NT2/D1 (cell line): ENCODE measurements around the gene PALLD.

Experiments used
- DNase-seq: peaks from one replicate; pipeline ENCODE4 v3.0.0-alpha.2; 2011; ENCODE audit warnings: low read depth, low spot score
- H3K27me3 ChIP-seq: 2 replicates; pipeline ENCODE4 v1.6.0; 2011; ENCODE audit warnings: mild to moderate bottlenecking; ENCODE audit not compliant: insufficient read length, insufficient read depth
- H3K36me3 ChIP-seq: 2 replicates; pipeline ENCODE4 v1.6.1; 2011; ENCODE audit warnings: mild to moderate bottlenecking, low read length, mixed read lengths; ENCODE audit not compliant: insufficient read depth, insufficient read length
- H3K4me1 ChIP-seq: 2 replicates; pipeline ENCODE4 v1.5.1; 2011; ENCODE audit not compliant: insufficient read depth, insufficient read length
- H3K4me3 ChIP-seq: 2 replicates; pipeline ENCODE4 v1.5.1; 2011; ENCODE audit warnings: low read depth; ENCODE audit not compliant: insufficient read length
- H3K9ac ChIP-seq: 2 replicates; pipeline ENCODE4 v1.6.0; 2011; ENCODE audit warnings: low read depth; ENCODE audit not compliant: insufficient read length
- H3K9me3 ChIP-seq: 2 replicates; pipeline ENCODE4 v1.5.1; 2011; ENCODE audit warnings: mild to moderate bottlenecking, low read length; ENCODE audit not compliant: insufficient read depth
- SUZ12 ChIP-seq: IDR thresholded peaks from 2 replicates; pipeline ENCODE4 v1.6.1; 2011; ENCODE audit not compliant: insufficient read length, insufficient read depth; ENCODE audit errors: extremely low read depth
- YY1 ChIP-seq: IDR thresholded peaks from 2 replicates; pipeline ENCODE4 v1.6.1; 2011; ENCODE audit not compliant: insufficient read length, insufficient read depth
- ZNF274 ChIP-seq: IDR thresholded peaks from 2 replicates; pipeline ENCODE4 v1.6.1; 2011; ENCODE audit warnings: mild to moderate bottlenecking, low read depth, low read length

Gene PALLD

DNA sequence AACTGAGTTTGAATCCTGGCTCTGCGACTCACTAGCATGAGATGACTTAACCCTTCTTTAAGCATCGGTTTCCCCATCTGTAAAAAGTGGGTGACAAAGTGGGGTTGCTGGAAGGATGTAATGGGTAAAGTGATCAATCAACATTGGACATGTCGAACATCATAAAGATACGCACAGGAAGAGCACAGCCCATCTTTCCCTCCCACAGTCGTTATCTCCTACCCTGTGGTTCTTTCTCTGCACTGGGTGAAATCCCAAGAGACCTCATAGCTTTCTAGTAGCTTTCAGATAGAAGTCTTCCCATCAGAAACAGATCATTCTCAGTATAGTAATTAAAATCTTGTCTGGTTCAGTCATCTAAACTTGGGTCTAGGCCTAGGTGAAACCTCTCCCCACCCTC, 296.7 kb downstream of the PALLD start:
- DNase-seq = no peak
- Histone ChIP-seq H3K4me3 (no peak overlapping the region), H3K36me3 (no peaks in the 10 kb centered on the region), H3K4me1 (peaks cover 2% of the 10 kb centered on the region), H3K9ac (no peak overlapping the region), H3K27me3 (no peaks in the 10 kb centered on the region), H3K9me3 (no peaks in the 10 kb centered on the region)
- TF ChIP-seq SUZ12 (no peak), YY1 (no peak), ZNF274 (no peak)

DNA sequence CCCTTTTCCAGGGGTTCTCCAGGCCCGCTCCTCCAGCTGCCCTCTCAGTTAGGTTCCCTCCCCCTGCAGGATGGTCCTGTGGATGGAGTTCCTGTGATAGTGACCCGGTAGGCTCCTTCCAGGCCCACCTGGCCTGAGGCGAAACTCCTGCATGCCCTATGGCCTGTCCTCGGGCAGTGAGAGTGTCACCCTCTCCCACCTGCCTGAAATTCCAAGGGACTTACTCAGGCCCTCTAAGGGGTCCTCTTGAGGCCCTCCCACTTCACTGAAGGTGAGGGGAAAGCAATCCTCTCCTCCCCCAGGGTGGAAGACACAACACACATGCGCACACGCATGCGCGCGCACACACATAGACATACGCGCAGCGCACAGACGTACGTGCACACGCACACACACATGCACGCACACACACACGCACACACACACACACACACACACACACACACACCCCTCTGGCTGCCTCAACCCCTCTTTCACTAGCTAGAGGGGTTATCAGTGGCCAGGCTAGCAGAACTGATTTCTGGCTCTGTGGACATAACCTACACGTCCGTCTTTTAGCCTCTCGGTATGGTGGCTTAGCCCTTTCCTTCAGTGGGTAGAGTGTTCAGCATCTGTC, 297.3 kb downstream of the PALLD start:
- peaks cover 2% of the 10 kb centered on the region for H3K4me1 ChIP-seq
- no peaks in the 10 kb centered on the region for H3K9me3 ChIP-seq
- DNase-seq = no peak
- H3K27me3 ChIP-seq = no peaks in the 10 kb centered on the region
- H3K9ac ChIP-seq = no peak overlapping the region
- H3K4me3 ChIP-seq = no peak overlapping the region
- no peak for TF ChIP-seq ZNF274
- TF ChIP-seq YY1 = no peak
- no peak for TF ChIP-seq SUZ12
- H3K36me3 ChIP-seq = no peaks in the 10 kb centered on the region

DNA sequence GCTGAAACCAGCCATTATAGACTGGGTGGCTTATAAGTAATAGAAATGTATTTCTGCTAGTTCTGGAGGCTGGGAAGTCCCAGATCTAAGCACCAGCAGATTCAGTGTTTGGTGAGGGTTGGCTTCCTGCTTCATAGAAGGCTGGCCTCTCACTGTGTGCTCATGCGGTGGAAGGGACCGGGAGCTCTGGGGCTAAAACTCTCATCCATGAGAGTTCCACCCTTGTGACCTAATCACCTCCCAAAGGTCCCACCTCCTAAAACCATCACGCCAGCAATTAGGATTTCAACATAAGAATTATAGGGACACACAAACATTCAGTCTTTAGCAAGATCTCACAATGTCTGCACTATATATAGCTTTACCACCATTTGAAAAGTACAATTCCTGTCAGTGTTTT, 298.0 kb downstream of the PALLD start:
- Histone ChIP-seq H3K36me3 (no peaks in the 10 kb centered on the region), H3K9ac (no peak overlapping the region), H3K4me3 (no peak overlapping the region), H3K9me3 (no peaks in the 10 kb centered on the region), H3K27me3 (no peaks in the 10 kb centered on the region), H3K4me1 (peaks cover 2% of the 10 kb centered on the region)
- DNase-seq = no peak
- TF ChIP-seq SUZ12 = no peak
- TF ChIP-seq YY1 = no peak
- TF ChIP-seq ZNF274 = no peak

DNA sequence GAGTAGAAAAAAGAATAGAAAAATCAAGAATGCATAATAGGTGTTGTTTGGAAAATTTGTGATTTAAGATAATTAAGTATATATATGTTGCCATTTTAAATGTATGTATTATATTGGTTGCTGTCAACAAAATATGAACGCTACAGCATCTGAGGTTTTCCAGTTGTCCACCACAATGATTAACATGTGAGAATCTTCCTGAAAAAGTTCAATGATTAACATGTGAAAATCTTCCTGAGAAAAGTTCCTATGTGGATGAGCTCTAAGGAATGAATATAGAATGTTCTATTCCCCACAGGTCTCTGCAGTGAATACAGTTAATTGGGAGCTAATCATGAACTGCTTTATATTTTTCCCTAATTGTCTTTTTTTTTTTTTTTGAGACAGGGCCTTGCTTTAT, 298.5 kb downstream of the PALLD start:
- Histone ChIP-seq H3K4me3 (no peak overlapping the region), H3K9me3 (no peaks in the 10 kb centered on the region), H3K27me3 (no peaks in the 10 kb centered on the region), H3K4me1 (peaks cover 2% of the 10 kb centered on the region), H3K9ac (no peak overlapping the region), H3K36me3 (no peaks in the 10 kb centered on the region)
- TF ChIP-seq YY1 (no peak), ZNF274 (no peak), SUZ12 (no peak)
- no peak for DNase-seq

DNA sequence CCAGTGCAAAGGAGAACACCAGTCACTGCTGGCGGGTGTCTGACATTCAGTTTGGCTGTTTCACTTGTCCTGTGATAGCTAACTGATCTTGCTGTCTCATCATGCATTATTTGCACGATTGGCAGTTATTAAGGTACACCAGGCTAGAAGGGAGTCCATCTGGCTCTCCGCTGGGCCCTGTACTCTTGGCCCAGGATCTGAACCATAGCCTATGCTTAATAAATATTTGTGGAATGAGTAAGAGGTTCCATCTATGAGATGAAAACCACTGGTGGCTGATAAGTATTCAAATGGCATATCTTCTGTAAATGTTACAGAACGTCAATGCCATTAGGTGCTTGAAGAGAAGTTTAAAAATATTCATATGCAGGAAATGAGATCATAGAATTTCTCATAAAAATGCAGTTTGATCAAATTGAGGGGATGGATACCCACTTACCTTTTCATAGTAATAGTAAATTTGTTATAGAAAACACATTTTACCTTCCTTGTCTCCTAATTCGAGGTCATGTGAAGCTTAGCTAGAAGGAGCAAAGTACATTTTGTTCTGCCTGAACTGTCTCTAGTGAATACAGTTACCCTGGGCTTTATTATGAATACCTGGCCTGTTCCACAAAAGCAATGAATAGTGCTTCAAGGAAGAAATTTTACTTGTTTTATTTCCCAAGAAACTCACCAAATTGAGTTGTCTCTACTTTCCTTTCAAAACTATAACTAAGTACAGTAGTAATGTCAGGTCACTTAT, 299.7 kb downstream of the PALLD start:
- no peaks in the 10 kb centered on the region for H3K36me3 ChIP-seq
- H3K9ac ChIP-seq = no peak overlapping the region
- TF ChIP-seq YY1 (no peak), SUZ12 (no peak), ZNF274 (no peak)
- no peaks in the 10 kb centered on the region for H3K27me3 ChIP-seq
- peaks cover 2% of the 10 kb centered on the region for H3K4me1 ChIP-seq
- no peaks in the 10 kb centered on the region for H3K9me3 ChIP-seq
- H3K4me3 ChIP-seq = no peak overlapping the region
- DNase-seq = no peak

DNA sequence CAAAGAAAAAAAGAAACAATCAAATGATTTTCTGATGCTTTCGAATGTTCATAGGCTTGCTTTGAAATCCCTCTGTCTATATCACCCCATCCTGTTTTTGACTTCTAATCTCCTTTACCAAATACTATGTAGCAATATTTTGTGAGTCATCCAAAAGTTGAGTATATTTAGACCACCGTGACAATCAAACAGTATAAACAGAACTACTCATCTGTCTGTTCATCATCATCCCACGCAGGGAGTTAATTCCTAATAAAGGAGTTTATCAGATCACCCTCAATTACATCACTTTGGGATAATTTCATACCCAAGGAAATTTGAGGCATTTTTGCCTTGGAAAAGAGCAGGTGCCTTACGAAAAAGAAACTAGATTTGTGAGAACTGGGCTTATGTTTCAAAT, 300.3 kb downstream of the PALLD start:
- DNase-seq = no peak
- Histone ChIP-seq H3K9me3 (no peaks in the 10 kb centered on the region), H3K4me1 (peaks cover 2% of the 10 kb centered on the region), H3K36me3 (no peaks in the 10 kb centered on the region), H3K27me3 (no peaks in the 10 kb centered on the region), H3K4me3 (no peak overlapping the region), H3K9ac (no peak overlapping the region)
- TF ChIP-seq YY1 (no peak), ZNF274 (no peak), SUZ12 (no peak)

DNA sequence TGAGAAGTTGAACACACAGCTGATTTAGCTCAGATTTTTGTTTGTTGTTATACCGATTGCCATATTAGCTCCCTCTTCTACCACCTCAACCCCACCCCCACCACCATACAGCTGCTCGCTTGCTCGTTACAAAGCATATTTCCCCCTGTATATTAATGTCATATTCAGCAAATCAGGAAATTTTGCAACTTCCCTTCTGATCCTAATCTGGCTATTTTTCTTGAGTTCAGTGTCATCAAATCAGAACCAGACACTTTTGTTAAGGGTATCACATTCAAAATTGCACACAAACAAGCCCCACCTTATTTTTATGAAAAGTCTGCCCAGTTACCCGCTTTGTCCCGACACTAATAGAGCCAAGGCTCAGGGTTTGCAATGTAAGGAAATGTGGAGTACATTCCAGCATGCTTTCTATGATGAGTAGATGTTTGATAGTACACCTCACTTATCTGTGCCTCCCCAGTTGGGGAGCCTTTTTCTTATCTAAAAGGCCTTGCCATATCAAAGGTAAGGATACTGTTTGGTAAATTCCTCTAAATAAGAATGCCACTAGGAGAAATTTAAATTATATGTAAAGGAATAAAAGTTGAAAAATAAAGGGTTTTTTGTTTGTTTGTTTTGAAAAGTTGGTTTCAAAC, 301.0 kb downstream of the PALLD start:
- Histone ChIP-seq H3K9me3 (no peaks in the 10 kb centered on the region), H3K27me3 (no peaks in the 10 kb centered on the region), H3K4me1 (peaks cover 2% of the 10 kb centered on the region), H3K4me3 (no peak overlapping the region), H3K36me3 (no peaks in the 10 kb centered on the region), H3K9ac (no peak overlapping the region)
- no peak for DNase-seq
- TF ChIP-seq SUZ12 (no peak), YY1 (no peak), ZNF274 (no peak)
